Measurements from ENCODE around the gene FAM47C.

DNA sequence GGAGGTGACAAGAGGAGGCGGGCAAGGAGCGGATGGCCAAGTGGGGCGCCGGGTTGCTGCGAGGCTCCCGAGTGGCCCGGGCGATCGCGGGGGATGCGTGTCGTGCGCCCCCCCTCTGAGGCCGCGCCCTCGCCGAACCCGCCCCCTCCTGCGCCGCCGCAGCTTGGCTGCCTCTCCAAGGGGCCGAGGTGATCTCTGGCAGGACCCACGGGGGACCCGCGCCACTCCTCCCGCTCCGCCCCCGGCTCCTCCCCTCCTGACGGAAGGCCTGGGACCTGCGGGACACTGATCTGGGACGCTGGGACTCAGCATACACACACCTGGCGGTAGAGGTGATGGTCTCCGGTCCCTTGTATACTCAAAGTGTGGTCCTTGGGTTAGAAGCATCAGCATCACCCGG is 21.9 kb upstream of the FAM47C start:
- TF ChIP-seq POLR2A (IDR thresholded peaks at IDR 0.05; ENCODE audit: low read depth, low read length) (no peak), POLR2AphosphoS5 (IDR thresholded peaks at IDR 0.05; ENCODE audit: low read depth, low read length) (no peak)

All from GM12892 (cell line).